ENCODE results near the gene LBP. TPM values are rescaled to one million over a fixed set of nuclear protein-coding genes. Genes with fewer than 3 reads are reported as not detected.
"Not testable (repeated sequence)": the region's sequence is repeated elsewhere in the genome, so short reads cannot be mapped to it uniquely, and the experiment has no call there.

Gene LBP
- total RNA-seq, 2 experiments from 2014 or later, result not detected

- CTCF ChIA-PET; H3K4me1 Mint-ChIP-seq; intact Hi-C loops (cut with DNase I, micrococcal nuclease); DNase-seq; H3K27me3 Mint-ChIP-seq; H3K4me3 Mint-ChIP-seq; H3K9me3 Mint-ChIP-seq (ENCODE audit: low read depth); ATAC-seq; POLR2A ChIA-PET; H3K36me3 Mint-ChIP-seq (ENCODE audit: low read depth); H3K27ac Mint-ChIP-seq: not testable (repeated sequence)
Observed at GRCh38 chr20:38377838-38378237, 31.6 kb downstream of the LBP start.

- H3K9me3 Mint-ChIP-seq (ENCODE audit: low read depth), result no peaks in the 10 kb centered on the region
- H3K36me3 Mint-ChIP-seq (ENCODE audit: low read depth), result no peaks in the 10 kb centered on the region
- H3K27ac Mint-ChIP-seq, result no peak overlapping the region
- DNase-seq (no peak), ATAC-seq (no peak)
- H3K4me3 Mint-ChIP-seq, result no peak overlapping the region
- peaks cover 12% of the 10 kb centered on the region for H3K27me3 Mint-ChIP-seq
- no peaks in the 10 kb centered on the region for H3K4me1 Mint-ChIP-seq
- intact Hi-C loops (cut with DNase I, micrococcal nuclease), result no loop called here
- ChIA-PET CTCF (interaction anchor here (0.7 to 1.5 kb wide), 3 partner anchors 9 to 75 kb away, joined by 3 to 5 read pairs (median 3); no protein-coding TSS in a partner anchor), POLR2A (no interaction called here)
Observed at GRCh38 chr20:38383147-38383546, 36.9 kb downstream of the LBP start.

DNA sequence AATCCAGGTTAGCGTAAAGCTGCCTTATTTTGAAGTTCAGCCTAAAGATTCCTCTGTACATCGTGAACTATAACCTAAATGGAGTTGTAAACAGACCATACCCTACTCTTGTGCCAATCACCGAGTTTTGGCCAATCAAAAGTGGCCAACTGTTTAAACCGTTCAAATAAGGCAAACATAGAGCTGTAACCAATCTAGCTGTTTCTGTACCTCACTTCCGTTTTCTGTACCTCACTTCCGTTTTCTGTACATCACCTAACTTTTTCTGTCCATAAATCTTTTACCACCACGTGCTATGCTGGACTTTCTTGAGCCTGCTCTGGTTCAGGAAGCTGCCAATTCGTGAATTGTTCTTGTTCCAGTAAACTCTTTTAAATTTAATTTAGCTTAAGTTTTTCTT, 39.7 kb downstream of the LBP start:
- CTCF ChIA-PET, result interaction anchor here (0.5 to 0.9 kb wide), 2 partner anchors 32 to 165 kb away, joined by 3 read pairs; no protein-coding TSS in a partner anchor
- Mint-ChIP-seq H3K36me3 (ENCODE audit: low read depth) (no peaks in the 10 kb centered on the region), H3K4me1 (no peaks in the 10 kb centered on the region), H3K4me3 (no peak overlapping the region), H3K27ac (no peak overlapping the region), H3K9me3 (ENCODE audit: low read depth) (peaks cover 5% of the 10 kb centered on the region), H3K27me3 (peaks cover 15% of the 10 kb centered on the region)
- DNase-seq (no peak), ATAC-seq (no peak)
- POLR2A ChIA-PET, result no interaction called here
- intact Hi-C loops (cut with DNase I, micrococcal nuclease), result no loop called here

DNA sequence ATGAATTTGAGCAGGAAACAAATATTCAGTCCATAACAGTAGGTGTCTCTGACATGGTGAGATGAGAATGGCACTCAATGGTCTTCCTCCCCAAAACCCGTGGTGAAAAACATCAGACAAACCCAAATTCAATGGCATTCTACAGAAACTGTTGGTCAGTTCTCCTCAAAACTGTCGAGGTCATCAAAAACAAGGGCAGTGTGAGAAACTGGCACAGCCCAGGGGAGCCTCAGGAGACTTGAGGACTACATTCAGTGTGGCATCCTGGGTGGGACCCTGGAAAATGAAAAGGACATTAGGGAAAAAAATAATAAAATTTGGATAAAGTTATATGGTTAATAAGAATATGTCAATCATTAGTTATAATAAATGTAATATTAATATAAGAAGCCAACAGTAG, 40.6 kb downstream of the LBP start:
- ChIA-PET CTCF (no interaction called here), POLR2A (no interaction called here)
- H3K27ac Mint-ChIP-seq, result no peak overlapping the region
- ATAC-seq (no peak), DNase-seq (no peak)
- no peak overlapping the region for H3K4me3 Mint-ChIP-seq
- peaks cover 15% of the 10 kb centered on the region for H3K27me3 Mint-ChIP-seq
- H3K4me1 Mint-ChIP-seq, result no peaks in the 10 kb centered on the region
- H3K9me3 Mint-ChIP-seq (ENCODE audit: low read depth), result peaks cover 5% of the 10 kb centered on the region
- intact Hi-C loops (cut with DNase I, micrococcal nuclease), result no loop called here
- no peaks in the 10 kb centered on the region for H3K36me3 Mint-ChIP-seq (ENCODE audit: low read depth)

DNA sequence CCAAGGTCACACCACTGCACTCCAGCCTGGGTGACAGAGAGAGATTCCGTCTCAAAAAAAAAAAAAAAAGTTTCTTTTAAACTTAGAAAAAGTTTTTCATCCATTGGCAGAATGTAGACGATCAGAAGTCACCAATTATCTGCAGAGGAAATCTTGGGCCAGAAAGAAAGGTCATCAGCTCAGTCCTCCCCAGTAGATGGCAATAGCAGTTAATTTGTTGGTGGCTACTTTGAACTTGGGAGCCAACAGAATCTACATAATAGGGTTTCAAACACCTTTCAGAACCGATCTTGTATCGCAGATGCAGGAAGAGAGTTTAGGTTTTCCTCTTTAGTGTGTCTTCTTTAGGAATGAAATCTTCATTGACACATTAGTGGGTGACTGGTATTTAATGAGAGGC, 41.7 kb downstream of the LBP start:
- peaks cover 5% of the 10 kb centered on the region for H3K9me3 Mint-ChIP-seq (ENCODE audit: low read depth)
- no peaks in the 10 kb centered on the region for H3K36me3 Mint-ChIP-seq (ENCODE audit: low read depth)
- H3K27ac Mint-ChIP-seq, result no peak overlapping the region
- ATAC-seq, result no peak
- no peaks in the 10 kb centered on the region for H3K4me1 Mint-ChIP-seq
- no peak for DNase-seq
- H3K27me3 Mint-ChIP-seq, result peaks cover 11% of the 10 kb centered on the region
- ChIA-PET CTCF (no interaction called here), POLR2A (no interaction called here)
- H3K4me3 Mint-ChIP-seq, result no peak overlapping the region
- intact Hi-C loops (cut with DNase I, micrococcal nuclease), result no loop called here

DNA sequence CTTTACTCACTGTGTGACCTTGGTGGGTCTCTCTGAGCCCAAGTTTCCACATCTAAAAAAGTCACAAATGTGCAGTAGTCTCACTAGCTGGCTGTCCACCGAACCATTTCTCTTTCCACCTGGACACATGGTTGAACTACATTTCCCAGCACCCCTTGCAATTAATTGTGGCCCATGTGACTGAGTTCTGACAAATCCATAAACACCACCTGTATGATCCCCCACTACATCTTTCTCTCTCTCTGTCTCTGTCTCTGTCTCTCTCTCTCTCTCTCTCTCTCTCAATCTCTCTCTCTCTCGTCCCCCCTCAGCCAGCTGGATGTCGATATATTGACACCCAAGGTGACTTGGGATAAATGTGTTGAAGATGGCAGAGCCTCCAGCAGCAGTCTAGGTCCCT, 46.1 kb downstream of the LBP start:
- Mint-ChIP-seq H3K4me3 (no peak overlapping the region), H3K9me3 (ENCODE audit: low read depth) (peaks cover 5% of the 10 kb centered on the region), H3K4me1 (no peaks in the 10 kb centered on the region), H3K27me3 (peaks cover 3% of the 10 kb centered on the region), H3K36me3 (ENCODE audit: low read depth) (no peaks in the 10 kb centered on the region), H3K27ac (no peak overlapping the region)
- ATAC-seq (no peak), DNase-seq (no peak)
- intact Hi-C loops (cut with DNase I, micrococcal nuclease), result loop anchor here in 1 of 2 experiments (10.0 kb wide), 1 partner anchor 62 kb away; no protein-coding TSS in a partner anchor
- ChIA-PET POLR2A (no interaction called here), CTCF (interaction anchor here (1.0 kb wide), 1 partner anchor 69 kb away, joined by 3 read pairs; no protein-coding TSS in a partner anchor)

DNA sequence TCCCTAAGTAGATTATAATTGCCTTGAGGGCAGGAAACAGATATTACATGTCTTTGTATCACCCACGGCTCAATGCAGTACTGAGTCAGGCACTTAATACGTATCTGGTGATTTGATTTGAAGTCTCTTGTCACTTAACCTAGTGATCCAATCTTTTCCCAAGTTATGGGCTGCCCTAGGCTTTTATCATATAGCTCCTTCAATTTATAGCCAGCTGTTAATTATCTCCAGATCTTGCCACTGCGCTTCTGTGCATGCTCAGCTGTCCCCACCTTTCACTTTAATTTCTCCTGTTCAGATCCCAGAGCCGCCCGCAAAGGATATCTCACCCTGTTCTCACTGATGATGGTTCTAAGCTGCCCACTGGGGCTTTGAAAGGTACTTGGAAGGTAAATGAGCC, 47.0 kb downstream of the LBP start:
- Mint-ChIP-seq H3K4me1 (no peaks in the 10 kb centered on the region), H3K27ac (no peak overlapping the region), H3K36me3 (ENCODE audit: low read depth) (no peaks in the 10 kb centered on the region), H3K4me3 (no peak overlapping the region), H3K27me3 (peaks cover 3% of the 10 kb centered on the region), H3K9me3 (ENCODE audit: low read depth) (peaks cover 5% of the 10 kb centered on the region)
- CTCF ChIA-PET, result no interaction called here
- intact Hi-C loops (cut with DNase I, micrococcal nuclease), result loop anchor here in 1 of 2 experiments (10.0 kb wide), 1 partner anchor 62 kb away; no protein-coding TSS in a partner anchor
- ATAC-seq, result no peak
- no peak for DNase-seq
- POLR2A ChIA-PET, result no interaction called here

DNA sequence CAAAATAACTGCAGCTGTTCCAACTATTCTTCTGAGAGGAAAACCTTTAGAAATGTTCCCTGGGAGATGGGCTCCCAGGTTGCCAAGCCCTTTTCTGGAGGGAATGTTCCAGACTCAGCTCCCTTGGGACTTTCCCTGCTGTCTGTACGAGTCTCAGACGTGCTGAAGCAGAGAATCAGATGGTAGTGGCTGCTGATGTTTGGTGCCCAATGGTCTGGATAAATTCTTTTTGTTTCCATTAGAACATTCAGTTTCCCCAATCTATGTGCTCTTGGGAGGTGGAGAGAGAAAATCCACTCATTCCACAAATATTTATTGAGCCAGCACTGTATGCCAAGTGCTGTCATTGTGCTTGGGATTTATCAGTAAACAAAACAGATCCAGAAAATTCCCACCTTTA, 48.9 kb downstream of the LBP start:
- CTCF ChIA-PET, result interaction anchor here (0.6 to 0.8 kb wide), 2 partner anchors 12 to 836 kb away, joined by 3 to 5 read pairs; no protein-coding TSS in a partner anchor

GRCh38 chr20:38395751-38396395, 49.6 kb downstream of the LBP start:
- H3K27ac Mint-ChIP-seq; DNase-seq; H3K36me3 Mint-ChIP-seq (ENCODE audit: low read depth); H3K27me3 Mint-ChIP-seq; H3K4me3 Mint-ChIP-seq; POLR2A ChIA-PET; H3K9me3 Mint-ChIP-seq (ENCODE audit: low read depth); ATAC-seq; H3K4me1 Mint-ChIP-seq: not testable (repeated sequence)
- CTCF ChIA-PET, result interaction anchor here (0.7 kb wide), 1 partner anchor 1900 kb away, joined by 5 read pairs; no protein-coding TSS in a partner anchor
- intact Hi-C loops (cut with DNase I, micrococcal nuclease), result loop anchor here in 1 of 2 experiments (10.0 kb wide), 1 partner anchor 59 kb away; no protein-coding TSS in a partner anchor

More for the DNA sequence above, 48.9 kb downstream of the LBP start:
- Mint-ChIP-seq H3K9me3 (ENCODE audit: low read depth) (no peaks in the 10 kb centered on the region), H3K4me3 (no peak overlapping the region), H3K27ac (no peak overlapping the region), H3K27me3 (no peaks in the 10 kb centered on the region), H3K4me1 (no peaks in the 10 kb centered on the region), H3K36me3 (ENCODE audit: low read depth) (no peaks in the 10 kb centered on the region)
- ATAC-seq (no peak), DNase-seq (no peak)
- POLR2A ChIA-PET, result no interaction called here
- intact Hi-C loops (cut with DNase I, micrococcal nuclease), result loop anchor here in 1 of 2 experiments (10.0 kb wide), 1 partner anchor 60 kb away; no protein-coding TSS in a partner anchor

DNA sequence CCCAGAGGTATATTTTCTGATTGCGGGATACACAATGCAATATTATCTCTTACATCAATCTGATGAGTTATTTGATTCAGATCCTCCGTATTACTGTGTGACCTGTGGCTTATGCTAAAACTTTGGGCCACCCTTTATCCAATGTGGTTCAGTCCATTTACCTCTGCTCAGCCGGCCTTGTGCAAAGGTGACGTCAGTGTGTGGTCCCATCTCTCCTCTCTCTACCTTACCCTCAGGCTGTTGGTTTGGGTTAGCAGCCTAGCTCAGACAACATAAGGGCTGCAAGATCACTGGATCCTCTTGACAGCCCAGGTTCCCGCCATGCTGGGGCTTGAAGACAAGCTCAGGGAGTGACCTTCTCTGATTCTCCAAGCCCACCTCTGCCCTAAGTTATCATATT, 55.8 kb downstream of the LBP start:
- ChIA-PET CTCF (no interaction called here), POLR2A (no interaction called here)
- Mint-ChIP-seq H3K27ac (no peak overlapping the region), H3K9me3 (ENCODE audit: low read depth) (no peaks in the 10 kb centered on the region), H3K4me3 (no peak overlapping the region), H3K4me1 (no peaks in the 10 kb centered on the region), H3K36me3 (ENCODE audit: low read depth) (peaks cover 20% of the 10 kb centered on the region), H3K27me3 (no peaks in the 10 kb centered on the region)
- no peak for ATAC-seq
- no peak for DNase-seq
- intact Hi-C loops (cut with DNase I, micrococcal nuclease), result no loop called here

GRCh38 chr20:38402816-38403215, 56.5 kb downstream of the LBP start:
- Mint-ChIP-seq H3K27me3 (no peaks in the 10 kb centered on the region), H3K4me3 (no peak overlapping the region), H3K36me3 (ENCODE audit: low read depth) (peaks cover 24% of the 10 kb centered on the region), H3K4me1 (no peaks in the 10 kb centered on the region), H3K9me3 (ENCODE audit: low read depth) (peaks cover 2% of the 10 kb centered on the region), H3K27ac (no peak overlapping the region)
- ChIA-PET CTCF (no interaction called here), POLR2A (no interaction called here)
- DNase-seq, result no peak
- intact Hi-C loops (cut with DNase I, micrococcal nuclease), result no loop called here
- ATAC-seq, result no peak

GRCh38 chr20:38404016-38404415, 57.7 kb downstream of the LBP start:
- Mint-ChIP-seq H3K4me3 (no peak overlapping the region), H3K36me3 (ENCODE audit: low read depth) (peaks cover 33% of the 10 kb centered on the region), H3K4me1 (no peaks in the 10 kb centered on the region), H3K27ac (no peak overlapping the region), H3K27me3 (no peaks in the 10 kb centered on the region), H3K9me3 (ENCODE audit: low read depth) (peaks cover 2% of the 10 kb centered on the region)
- POLR2A ChIA-PET, result no interaction called here
- intact Hi-C loops (cut with DNase I, micrococcal nuclease), result no loop called here
- CTCF ChIA-PET, result no interaction called here
- DNase-seq (no peak), ATAC-seq (no peak)
